Neural progenitor cell (in vitro differentiated cells): ENCODE measurements around the gene QSOX2.

Source experiments
- EZH2 ChIP-seq: fragments of 200-600 bp; sonication (generic); IDR thresholded peaks from 2 replicates; pipeline ENCODE4 v1.6.1; 2017; ENCODE audit warnings: antibody characterized with exemption, mild to moderate bottlenecking, moderate library complexity
- EZH2phosphoT487 ChIP-seq: fragments of 200-600 bp; sonication (generic); IDR thresholded peaks from 2 replicates; pipeline ENCODE4 v1.6.1; 2017; ENCODE audit warnings: antibody characterized with exemption
- TF ChIP-seq, protein P1 (sequence below): fragments of 200-600 bp; sonication (generic); IDR thresholded peaks from 2 replicates; pipeline ENCODE4 v1.5.1; 2017; ENCODE audit warnings: antibody characterized with exemption, mild to moderate bottlenecking

DNA sequence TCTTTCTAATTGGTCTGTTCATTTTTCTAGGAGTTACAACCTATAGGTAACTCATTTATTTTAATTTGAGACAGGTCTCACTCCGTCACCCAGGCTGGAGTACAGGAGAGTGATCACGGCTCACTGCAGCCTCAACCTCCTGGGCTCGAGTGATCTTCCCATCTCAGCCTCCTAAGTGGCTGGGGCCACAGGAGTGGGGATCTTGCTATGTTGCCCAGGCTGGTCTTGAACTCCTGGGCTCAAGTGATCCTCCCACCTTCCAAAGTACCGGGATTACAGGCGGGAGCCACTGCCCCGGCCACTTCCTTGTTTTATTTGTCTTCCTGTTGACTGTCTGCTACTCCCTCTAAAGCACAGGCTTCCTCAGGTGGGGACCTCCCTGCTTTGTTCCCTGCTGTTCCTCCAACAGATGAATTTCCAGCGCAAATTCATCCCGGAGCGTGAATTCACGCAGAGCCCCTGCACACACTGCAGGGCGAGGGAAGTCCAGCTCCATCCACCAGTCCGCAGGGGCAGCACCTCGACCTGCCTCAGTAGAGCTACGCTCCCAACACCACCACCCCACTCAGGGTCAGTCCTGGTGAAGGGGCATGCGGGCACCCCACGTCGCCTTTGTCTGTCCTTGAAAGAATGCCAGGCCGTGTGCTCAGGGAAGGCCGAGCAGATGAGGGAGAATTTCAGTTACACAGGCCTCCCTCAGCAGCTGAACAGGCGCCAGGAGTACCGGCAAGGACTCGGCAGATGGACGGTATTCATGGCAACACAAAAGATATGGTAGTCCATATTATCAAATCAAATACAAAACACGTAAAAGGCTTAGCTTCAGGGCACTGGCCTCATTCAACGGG, 6.3 kb downstream of the QSOX2 start:
- TF ChIP-seq, protein P1, sequence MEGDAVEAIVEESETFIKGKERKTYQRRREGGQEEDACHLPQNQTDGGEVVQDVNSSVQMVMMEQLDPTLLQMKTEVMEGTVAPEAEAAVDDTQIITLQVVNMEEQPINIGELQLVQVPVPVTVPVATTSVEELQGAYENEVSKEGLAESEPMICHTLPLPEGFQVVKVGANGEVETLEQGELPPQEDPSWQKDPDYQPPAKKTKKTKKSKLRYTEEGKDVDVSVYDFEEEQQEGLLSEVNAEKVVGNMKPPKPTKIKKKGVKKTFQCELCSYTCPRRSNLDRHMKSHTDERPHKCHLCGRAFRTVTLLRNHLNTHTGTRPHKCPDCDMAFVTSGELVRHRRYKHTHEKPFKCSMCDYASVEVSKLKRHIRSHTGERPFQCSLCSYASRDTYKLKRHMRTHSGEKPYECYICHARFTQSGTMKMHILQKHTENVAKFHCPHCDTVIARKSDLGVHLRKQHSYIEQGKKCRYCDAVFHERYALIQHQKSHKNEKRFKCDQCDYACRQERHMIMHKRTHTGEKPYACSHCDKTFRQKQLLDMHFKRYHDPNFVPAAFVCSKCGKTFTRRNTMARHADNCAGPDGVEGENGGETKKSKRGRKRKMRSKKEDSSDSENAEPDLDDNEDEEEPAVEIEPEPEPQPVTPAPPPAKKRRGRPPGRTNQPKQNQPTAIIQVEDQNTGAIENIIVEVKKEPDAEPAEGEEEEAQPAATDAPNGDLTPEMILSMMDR, result no peak
- TF ChIP-seq EZH2, result no peak
- TF ChIP-seq EZH2phosphoT487, result no peak
